Spinal cord (tissue), 10 donors: ENCODE results near the gene WASF2. TPM values are rescaled to one million over a fixed set of nuclear protein-coding genes. Genes with fewer than 3 reads are reported as not detected.

ENCODE experiments used
- DNase-seq, 6 donors: peaks; one replicate each; pipeline versions ENCODE4 v3.0.0 to v3.0.0-alpha.2; 2013 to 2015; ENCODE audit warnings: low spot score in 6 of 6, low read depth in 4 of 6
- H3K27ac ChIP-seq: one replicate; pipeline ENCODE4 v1.5.1; 2013; ENCODE audit warnings: low read depth, low read length, control low read depth
- H3K27me3 ChIP-seq: one replicate; pipeline ENCODE4 v1.6.1; 2013; ENCODE audit warnings: low read length; ENCODE audit not compliant: control insufficient read depth, insufficient read depth
- H3K36me3 ChIP-seq: one replicate; pipeline ENCODE4 v1.6.1; 2013; ENCODE audit warnings: low read length; ENCODE audit not compliant: control insufficient read depth, insufficient read depth
- H3K4me1 ChIP-seq: one replicate; pipeline ENCODE4 v1.6.1; 2013; ENCODE audit warnings: low read length; ENCODE audit not compliant: control insufficient read depth, insufficient read depth
- H3K4me3 ChIP-seq: one replicate; pipeline ENCODE4 v1.5.1; 2013; ENCODE audit warnings: low read depth, low read length, control low read depth
- H3K9me3 ChIP-seq: one replicate; pipeline ENCODE4 v1.6.1; 2013; ENCODE audit warnings: low read length; ENCODE audit not compliant: control insufficient read depth, insufficient read depth
- WGBS: methylation state at CpG from one replicate; pipeline ENCODE4 v1.1.5; 2013; ENCODE audit warnings: missing lambda C conversion rate; ENCODE audit not compliant: insufficient coverage; 5-methylcytosine and 5-hydroxymethylcytosine counted together
- polyA plus RNA-seq, 2 donors: library from polyadenylated mRNA; unstranded; fragments of 120-200 nt; gene quantifications; one replicate each; pipeline ENCODE4 v1.2.1, GENCODE V29; 2013; ENCODE audit not compliant: insufficient read length in 2 of 2
- total RNA-seq, 2 donors: library from RNA; depleted of rRNA in 1 of 2; stranded (reverse); fragments of 120-200 nt in 1 of 2; fragments of >200 nt in 1 of 2; gene quantifications; one replicate each; pipeline versions ENCODE4 v1.2.3 to v1.2.4, GENCODE V29; 2013 to 2014
- donor health status: healthy.

WASF2 gene
- total and polyA plus RNA-seq, 4 donors = 24.3 to 76.3 (median 54.3) TPM

GRCh38 chr1:27428316-27429028 is 61.5 kb downstream of the WASF2 start:
- WGBS = 8% methylated on average over 6 of the region's 17 CpGs
- peaks cover 6% of the 10 kb centered on the region for H3K36me3 ChIP-seq
- H3K9me3 ChIP-seq = no peaks in the 10 kb centered on the region
- H3K4me1 ChIP-seq = peaks cover 21% of the 10 kb centered on the region
- no peak overlapping the region for H3K4me3 ChIP-seq
- peak in 2 of 6 donors; percentile 47 to 75 for DNase-seq
- peak overlapping the region; percentile 64 for H3K27ac ChIP-seq
- H3K27me3 ChIP-seq = no peaks in the 10 kb centered on the region

- Histone ChIP-seq H3K36me3 (peaks cover 6% of the 10 kb centered on the region), H3K27ac (peak overlapping the region; percentile 64), H3K27me3 (no peaks in the 10 kb centered on the region), H3K4me3 (no peak overlapping the region), H3K4me1 (peaks cover 21% of the 10 kb centered on the region), H3K9me3 (no peaks in the 10 kb centered on the region)
- WGBS = 20% methylated on average over 1 of the region's 2 CpGs
- DNase-seq = peak in 1 of 6 donors; percentile 75
Observed at GRCh38 chr1:27427816-27428315, 62.1 kb downstream of the WASF2 start.

- Histone ChIP-seq H3K27me3 (no peaks in the 10 kb centered on the region), H3K4me3 (no peak overlapping the region), H3K36me3 (peaks cover 6% of the 10 kb centered on the region), H3K27ac (peak overlapping the region; percentile 64), H3K4me1 (peaks cover 21% of the 10 kb centered on the region), H3K9me3 (no peaks in the 10 kb centered on the region)
- peak in 2 of 6 donors; percentile 29 to 41 for DNase-seq
- WGBS = 50% methylated on average over 1 of the region's 2 CpGs
Observed at GRCh38 chr1:27427329-27427728, 62.6 kb downstream of the WASF2 start.

GRCh38 chr1:27423709-27424108 is 66.3 kb downstream of the WASF2 start:
- peaks cover 6% of the 10 kb centered on the region for H3K36me3 ChIP-seq
- 57% methylated on average over 1 of the region's 4 CpGs for WGBS
- no peaks in the 10 kb centered on the region for H3K9me3 ChIP-seq
- DNase-seq = no peak
- no peak overlapping the region for H3K27ac ChIP-seq
- H3K27me3 ChIP-seq = no peaks in the 10 kb centered on the region
- H3K4me1 ChIP-seq = peaks cover 10% of the 10 kb centered on the region
- no peak overlapping the region for H3K4me3 ChIP-seq

- Histone ChIP-seq H3K9me3 (no peaks in the 10 kb centered on the region), H3K4me1 (peaks cover 17% of the 10 kb centered on the region), H3K27ac (peak overlapping the region; percentile 84), H3K27me3 (no peaks in the 10 kb centered on the region), H3K36me3 (peaks cover 15% of the 10 kb centered on the region), H3K4me3 (no peak overlapping the region)
- DNase-seq = peak in 2 of 6 donors; percentile 73 to 75
- WGBS = 22% methylated on average over 10 of the region's 14 CpGs
Observed at GRCh38 chr1:27418326-27419185, 71.4 kb downstream of the WASF2 start.

- peak overlapping the region; percentile 84 for H3K27ac ChIP-seq
Observed at GRCh38 chr1:27417713-27418112, 72.3 kb downstream of the WASF2 start.

GRCh38 chr1:27416387-27417111 is 73.4 kb downstream of the WASF2 start:
- Histone ChIP-seq H3K36me3 (peaks cover 31% of the 10 kb centered on the region), H3K4me3 (no peak overlapping the region), H3K27me3 (no peaks in the 10 kb centered on the region), H3K9me3 (no peaks in the 10 kb centered on the region), H3K27ac (peak overlapping the region; percentile 84), H3K4me1 (peaks cover 24% of the 10 kb centered on the region)
- WGBS = 100% methylated on average over 1 of the region's 3 CpGs
- peak in 2 of 6 donors; percentile 62 to 70 for DNase-seq

More at GRCh38 chr1:27417713-27418112, 72.3 kb downstream of the WASF2 start:
- Histone ChIP-seq H3K4me3 (no peak overlapping the region), H3K4me1 (peaks cover 24% of the 10 kb centered on the region), H3K27me3 (no peaks in the 10 kb centered on the region), H3K36me3 (peaks cover 20% of the 10 kb centered on the region), H3K9me3 (no peaks in the 10 kb centered on the region)
- DNase-seq = no peak
- WGBS = 71% methylated on average over 1 of the region's 3 CpGs

GRCh38 chr1:27414091-27414490 is 75.9 kb downstream of the WASF2 start:
- WGBS = no CpG with 5 or more reads among the region's 1 CpG
- Histone ChIP-seq H3K4me1 (peaks cover 20% of the 10 kb centered on the region), H3K4me3 (no peak overlapping the region), H3K9me3 (no peaks in the 10 kb centered on the region), H3K27ac (peak overlapping the region; percentile 69), H3K36me3 (peaks cover 55% of the 10 kb centered on the region), H3K27me3 (no peaks in the 10 kb centered on the region)
- peak in 5 of 6 donors; percentile 62 to 88 (median 76) for DNase-seq

GRCh38 chr1:27413004-27413403 is 77.0 kb downstream of the WASF2 start:
- Histone ChIP-seq H3K36me3 (peaks cover 65% of the 10 kb centered on the region), H3K4me3 (no peak overlapping the region), H3K9me3 (no peaks in the 10 kb centered on the region), H3K27me3 (no peaks in the 10 kb centered on the region), H3K4me1 (peaks cover 15% of the 10 kb centered on the region), H3K27ac (peak overlapping the region; percentile 69)
- WGBS = 74% methylated on average over 2 of the region's 4 CpGs
- no peak for DNase-seq
